Measurements from ENCODE around the gene BHLHA9. TPM values are rescaled to one million over a fixed set of nuclear protein-coding genes. Genes with fewer than 3 reads are reported as not detected.
A peak's percentile ranks its signal among the peaks of the same experiment; 100 is the strongest.

BHLHA9 gene
- not detected in 2 replicates for total RNA-seq (ENCODE audit: low replicate concordance)
- long read RNA-seq, result 0 reads

- Mint-ChIP-seq H3K4me1 (ENCODE audit: unreplicated experiment) (peaks cover 5% of the 10 kb centered on the region), H3K9me3 (no peaks in the 10 kb centered on the region), H3K36me3 (no peaks in the 10 kb centered on the region), H3K27me3 (peaks cover 18% of the 10 kb centered on the region), H3K27ac (no peak within 1 kb of the TSS), H3K4me3 (peak within 1 kb of the TSS; percentile 93)
- no peak for TF ChIP-seq CTCF (conservative IDR thresholded peaks at IDR 0.05)
- DNase-seq (ENCODE audit: extremely low spot score, unreplicated experiment), result no peak
Measured at GRCh38 chr17:1270210-1271029, at the start of gene BHLHA9. Gene BHLHA9, plus strand, starts transcription at chr17:1270444. Its CDS starts 120 bp downstream, at chr17:1270564.

- Mint-ChIP-seq H3K9me3 (no peaks in the 10 kb centered on the region), H3K27ac (no peak overlapping the region), H3K4me3 (no peak overlapping the region), H3K36me3 (no peaks in the 10 kb centered on the region), H3K27me3 (peaks cover 54% of the 10 kb centered on the region), H3K4me1 (ENCODE audit: unreplicated experiment) (peaks cover 8% of the 10 kb centered on the region)
- TF ChIP-seq CTCF (conservative IDR thresholded peaks at IDR 0.05), result no peak
- DNase-seq (ENCODE audit: extremely low spot score, unreplicated experiment), result no peak
Measured at GRCh38 chr17:1221209-1221608, 49.0 kb upstream of the BHLHA9 start.

- Mint-ChIP-seq H3K36me3 (no peaks in the 10 kb centered on the region), H3K9me3 (no peaks in the 10 kb centered on the region), H3K27me3 (peaks cover 65% of the 10 kb centered on the region), H3K4me1 (ENCODE audit: unreplicated experiment) (no peaks in the 10 kb centered on the region), H3K27ac (no peak overlapping the region), H3K4me3 (no peak overlapping the region)
- no peak for DNase-seq (ENCODE audit: extremely low spot score, unreplicated experiment)
- no peak for TF ChIP-seq CTCF (conservative IDR thresholded peaks at IDR 0.05)
Measured at GRCh38 chr17:1222321-1222720, 47.9 kb upstream of the BHLHA9 start.

- TF ChIP-seq CTCF (conservative IDR thresholded peaks at IDR 0.05), result no peak
- H3K4me1 Mint-ChIP-seq (ENCODE audit: unreplicated experiment), result no peaks in the 10 kb centered on the region
- no peak overlapping the region for H3K4me3 Mint-ChIP-seq
- no peaks in the 10 kb centered on the region for H3K9me3 Mint-ChIP-seq
- peaks cover 67% of the 10 kb centered on the region for H3K27me3 Mint-ChIP-seq
- H3K36me3 Mint-ChIP-seq, result no peaks in the 10 kb centered on the region
- no peak for DNase-seq (ENCODE audit: extremely low spot score, unreplicated experiment)
- no peak overlapping the region for H3K27ac Mint-ChIP-seq
Measured at GRCh38 chr17:1223662-1224061, 46.6 kb upstream of the BHLHA9 start.

- no peak overlapping the region for H3K27ac Mint-ChIP-seq
- H3K4me1 Mint-ChIP-seq (ENCODE audit: unreplicated experiment), result no peaks in the 10 kb centered on the region
- H3K36me3 Mint-ChIP-seq, result no peaks in the 10 kb centered on the region
- H3K4me3 Mint-ChIP-seq, result no peak overlapping the region
- H3K27me3 Mint-ChIP-seq, result peaks cover 66% of the 10 kb centered on the region
- DNase-seq (ENCODE audit: extremely low spot score, unreplicated experiment), result no peak
- H3K9me3 Mint-ChIP-seq, result no peaks in the 10 kb centered on the region
- no peak for TF ChIP-seq CTCF (conservative IDR thresholded peaks at IDR 0.05)
Measured at GRCh38 chr17:1224330-1224729, 45.9 kb upstream of the BHLHA9 start.
